ENCODE measurements around the gene RNF148. TPM values are rescaled to one million over a fixed set of nuclear protein-coding genes. Genes with fewer than 3 reads are reported as not detected.

Gene RNF148
- polyA plus RNA-seq, 1 experiment = not detected

DNA sequence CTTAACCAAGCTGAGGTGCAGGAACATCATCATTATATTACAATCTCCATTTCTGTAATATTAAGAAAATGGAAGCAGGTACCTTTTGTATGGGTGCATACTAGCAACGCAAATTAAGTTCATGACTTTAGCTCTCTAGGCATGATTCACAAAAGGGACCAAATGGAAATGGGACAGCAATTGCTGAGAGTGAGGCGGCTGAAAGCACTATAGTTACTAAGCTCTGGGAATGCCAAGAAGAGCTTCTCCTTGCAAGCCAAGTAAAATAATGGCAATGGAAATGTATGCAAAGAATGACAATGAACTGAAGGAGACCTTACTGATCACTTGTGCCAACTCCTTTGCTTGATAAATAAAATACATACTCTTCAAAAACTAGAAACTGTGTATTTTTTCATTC lies 36.2 kb upstream of the RNF148 start:
- H3K4me3 ChIP-seq (ENCODE audit: low read depth, low read length) = no peak overlapping the region
- TF ChIP-seq, protein P1, sequence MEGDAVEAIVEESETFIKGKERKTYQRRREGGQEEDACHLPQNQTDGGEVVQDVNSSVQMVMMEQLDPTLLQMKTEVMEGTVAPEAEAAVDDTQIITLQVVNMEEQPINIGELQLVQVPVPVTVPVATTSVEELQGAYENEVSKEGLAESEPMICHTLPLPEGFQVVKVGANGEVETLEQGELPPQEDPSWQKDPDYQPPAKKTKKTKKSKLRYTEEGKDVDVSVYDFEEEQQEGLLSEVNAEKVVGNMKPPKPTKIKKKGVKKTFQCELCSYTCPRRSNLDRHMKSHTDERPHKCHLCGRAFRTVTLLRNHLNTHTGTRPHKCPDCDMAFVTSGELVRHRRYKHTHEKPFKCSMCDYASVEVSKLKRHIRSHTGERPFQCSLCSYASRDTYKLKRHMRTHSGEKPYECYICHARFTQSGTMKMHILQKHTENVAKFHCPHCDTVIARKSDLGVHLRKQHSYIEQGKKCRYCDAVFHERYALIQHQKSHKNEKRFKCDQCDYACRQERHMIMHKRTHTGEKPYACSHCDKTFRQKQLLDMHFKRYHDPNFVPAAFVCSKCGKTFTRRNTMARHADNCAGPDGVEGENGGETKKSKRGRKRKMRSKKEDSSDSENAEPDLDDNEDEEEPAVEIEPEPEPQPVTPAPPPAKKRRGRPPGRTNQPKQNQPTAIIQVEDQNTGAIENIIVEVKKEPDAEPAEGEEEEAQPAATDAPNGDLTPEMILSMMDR (IDR thresholded peaks at IDR 0.05; ENCODE audit: insufficient read depth, low read depth, low read length) = no peak
- H3K36me3 ChIP-seq (ENCODE audit: control insufficient read depth, insufficient read depth, low read length) = no peaks in the 10 kb centered on the region
- ChIA-PET CTCF (no interaction called here), POLR2A (no interaction called here)
- no peaks in the 10 kb centered on the region for H3K27me3 ChIP-seq (ENCODE audit: control insufficient read depth, insufficient read depth, low read length)
- no peak for DNase-seq (ENCODE audit: low read depth)

GRCh38 chr7:122736183-122736582 lies 33.5 kb upstream of the RNF148 start:
- POLR2A ChIA-PET = no interaction called here
- no peak for DNase-seq (ENCODE audit: low read depth)
- no peaks in the 10 kb centered on the region for H3K36me3 ChIP-seq (ENCODE audit: control insufficient read depth, insufficient read depth, low read length)
- CTCF ChIA-PET = no interaction called here
- TF ChIP-seq, protein P1 (IDR thresholded peaks at IDR 0.05; ENCODE audit: insufficient read depth, low read depth, low read length) = no peak
- no peaks in the 10 kb centered on the region for H3K27me3 ChIP-seq (ENCODE audit: control insufficient read depth, insufficient read depth, low read length)
- H3K4me3 ChIP-seq (ENCODE audit: low read depth, low read length) = no peak overlapping the region

- TF ChIP-seq, protein P1 (IDR thresholded peaks at IDR 0.05; ENCODE audit: insufficient read depth, low read depth, low read length) = no peak
- DNase-seq (ENCODE audit: low read depth) = no peak
- no peaks in the 10 kb centered on the region for H3K27me3 ChIP-seq (ENCODE audit: control insufficient read depth, insufficient read depth, low read length)
- no peak overlapping the region for H3K4me3 ChIP-seq (ENCODE audit: low read depth, low read length)
- ChIA-PET POLR2A (no interaction called here), CTCF (no interaction called here)
- H3K36me3 ChIP-seq (ENCODE audit: control insufficient read depth, insufficient read depth, low read length) = no peaks in the 10 kb centered on the region
Measured at GRCh38 chr7:122727759-122728158, 25.0 kb upstream of the RNF148 start.

DNA sequence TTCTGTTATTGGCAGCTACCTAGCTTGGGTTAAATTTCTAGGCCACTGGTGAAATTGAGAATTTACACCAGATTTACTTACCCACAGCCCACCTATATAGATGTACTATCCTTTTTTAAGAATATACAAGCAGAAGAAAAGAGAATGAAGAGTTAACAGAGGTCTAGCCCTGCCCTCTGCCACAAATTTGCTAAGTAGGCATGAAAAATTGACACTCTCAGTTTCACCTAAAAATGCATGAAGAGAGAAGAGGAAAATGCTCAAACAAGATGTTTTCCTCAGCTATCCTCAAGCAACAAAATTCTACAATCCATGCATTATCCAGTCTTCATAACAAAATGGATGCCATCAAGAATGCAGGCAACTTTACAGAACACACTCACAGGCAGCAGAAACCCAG lies 24.6 kb upstream of the RNF148 start:
- TF ChIP-seq, protein P1 (IDR thresholded peaks at IDR 0.05; ENCODE audit: insufficient read depth, low read depth, low read length) = no peak
- Histone ChIP-seq H3K36me3 (ENCODE audit: control insufficient read depth, insufficient read depth, low read length) (no peaks in the 10 kb centered on the region), H3K27me3 (ENCODE audit: control insufficient read depth, insufficient read depth, low read length) (no peaks in the 10 kb centered on the region), H3K4me3 (ENCODE audit: low read depth, low read length) (no peak overlapping the region)
- POLR2A ChIA-PET = no interaction called here
- CTCF ChIA-PET = no interaction called here
- no peak for DNase-seq (ENCODE audit: low read depth)

- no peaks in the 10 kb centered on the region for H3K36me3 ChIP-seq (ENCODE audit: control insufficient read depth, insufficient read depth, low read length)
- no peak overlapping the region for H3K4me3 ChIP-seq (ENCODE audit: low read depth, low read length)
- H3K27me3 ChIP-seq (ENCODE audit: control insufficient read depth, insufficient read depth, low read length) = no peaks in the 10 kb centered on the region
- TF ChIP-seq, protein P1 (IDR thresholded peaks at IDR 0.05; ENCODE audit: insufficient read depth, low read depth, low read length) = no peak
- no peak for DNase-seq (ENCODE audit: low read depth)
- CTCF ChIA-PET = no interaction called here
- POLR2A ChIA-PET = no interaction called here
Measured at GRCh38 chr7:122726881-122727280, 24.2 kb upstream of the RNF148 start.
